HepG2 (cell line): Measurements from ENCODE around the gene UFSP2.

Experiments
- MAFK ChIP-seq, 2 experiments: IDR thresholded peaks in 1 of 2; conservative IDR thresholded peaks in 1 of 2; 2 replicates each; pipeline ENCODE4 v1.6.1; 2011; ENCODE audit warnings: improper control_type of control experiment in 2 of 2, low read length in 2 of 2
- NR2C2 ChIP-seq: sonication (generic); formaldehyde crosslinking; IDR thresholded peaks from 2 replicates; pipeline ENCODE4 v1.4.0; 2020; ENCODE audit warnings: missing genetic modification reagents, mild to moderate bottlenecking, moderate library complexity, borderline replicate concordance
- RAD21 ChIP-seq: fragments of 450-650 bp; formaldehyde crosslinking; IDR thresholded peaks from 2 replicates; pipeline ENCODE4 v1.5.0; 2020; ENCODE audit warnings: mild to moderate bottlenecking
- TOE1 ChIP-seq: sonication (generic); formaldehyde crosslinking; IDR thresholded peaks from 2 replicates; pipeline ENCODE4 v1.4.0; 2020; ENCODE audit warnings: mild to moderate bottlenecking, missing genetic modification reagents
- ZNF615 ChIP-seq: sonication (generic); formaldehyde crosslinking; IDR thresholded peaks from 2 replicates; pipeline ENCODE4 v1.5.0; 2020; ENCODE audit warnings: mild to moderate bottlenecking, missing genetic modification reagents, borderline replicate concordance
- ZNF687 ChIP-seq: sonication (generic); formaldehyde crosslinking; IDR thresholded peaks from 2 replicates; pipeline ENCODE4 v1.5.1; 2020; ENCODE audit warnings: mild to moderate bottlenecking, missing genetic modification reagents, moderate library complexity
- ZSCAN5A ChIP-seq: sonication (generic); formaldehyde crosslinking; IDR thresholded peaks from 2 replicates; pipeline ENCODE4 v1.8.0; 2022; ENCODE audit warnings: mild to moderate bottlenecking, missing genetic modification reagents, borderline replicate concordance

- no peak for TF ChIP-seq TOE1 (CRISPR knock-in tag)
- peak; percentile 99 for TF ChIP-seq ZNF687 (CRISPR knock-in tag)
- TF ChIP-seq ZSCAN5A (CRISPR knock-in tag) = peak; percentile 98
- TF ChIP-seq ZNF615 = peak; percentile 92; the same call in 1 of the 2 replicates
- TF ChIP-seq NR2C2 = peak; percentile 40; the same call in 1 of the 2 replicates
- TF ChIP-seq MAFK (conservative IDR thresholded peaks at IDR 0.05 in 1 of 2, IDR thresholded peaks at IDR 0.05 in 1 of 2; ENCODE audit: low read length in 2 of 2) = no peak
- peak; percentile 42; the same call in 1 of the 2 replicates for TF ChIP-seq RAD21 (CRISPR knock-in tag)
Measured at GRCh38 chr4:185395956-185396723, 29.6 kb downstream of the UFSP2 start.
